Measurements from ENCODE around the gene AHCTF1.

Gene AHCTF1

DNA sequence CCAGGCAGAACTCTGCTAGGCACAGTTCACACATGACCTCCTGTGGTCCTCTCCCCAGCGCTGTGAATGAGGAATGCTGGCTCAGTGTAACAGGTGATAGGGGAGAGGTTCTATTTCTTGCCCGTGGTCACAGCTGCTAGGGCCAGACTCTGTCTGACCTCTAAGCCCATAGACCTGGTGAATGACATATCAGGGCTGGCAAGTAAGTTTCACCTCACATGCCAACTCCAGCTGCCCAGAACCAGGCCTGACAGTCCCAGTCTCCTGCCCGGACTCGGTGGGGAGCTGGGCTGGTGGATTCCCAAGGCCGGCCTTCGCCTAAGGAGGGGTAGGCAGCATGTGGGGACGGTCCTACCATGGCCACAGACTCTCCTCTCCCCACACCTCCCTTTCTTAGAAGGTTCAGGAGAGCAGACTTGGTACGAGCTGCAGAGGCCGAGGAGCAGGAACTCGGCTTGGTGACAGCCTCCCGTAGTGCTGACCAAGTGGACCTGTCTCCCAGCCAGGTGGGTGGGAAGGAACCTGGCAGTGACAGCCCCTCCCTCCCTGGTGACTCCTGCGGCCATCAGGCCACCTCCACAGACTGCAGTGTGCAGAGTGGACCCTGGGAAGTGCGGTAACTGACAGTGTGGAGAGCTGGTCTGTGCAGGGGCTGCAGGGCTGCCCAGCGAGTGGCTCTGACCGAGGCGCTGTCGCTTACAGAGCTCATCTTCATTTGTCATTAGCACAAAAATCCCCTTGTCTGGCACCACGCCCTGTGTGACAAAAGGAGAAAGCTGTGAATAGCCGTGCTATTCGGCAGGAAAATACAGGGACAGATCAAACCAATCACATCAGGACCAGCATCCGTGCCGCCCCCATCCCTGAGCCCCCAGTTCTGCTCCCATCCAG lies 132.9 kb downstream of the AHCTF1 start:
- DNase-seq = no peak

DNA sequence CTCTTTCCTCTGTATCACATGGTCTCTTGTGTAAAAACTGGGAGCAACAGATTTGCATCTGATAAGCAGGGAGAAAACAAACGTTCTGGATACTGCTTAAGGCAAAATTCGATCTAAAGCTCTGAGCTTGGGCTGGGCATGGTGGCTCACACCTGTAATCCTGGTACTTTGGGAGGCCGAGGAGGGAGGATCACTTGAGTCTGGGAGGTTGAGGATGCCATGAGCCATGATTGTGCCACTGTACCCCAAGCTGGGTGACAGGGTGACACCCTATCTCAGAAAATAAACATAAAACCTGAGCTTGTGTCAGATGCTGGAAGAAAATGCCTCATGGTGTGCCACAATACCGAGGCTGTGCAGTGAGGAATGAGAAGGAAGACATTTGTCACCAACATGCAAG lies 133.6 kb downstream of the AHCTF1 start:
- no peak for DNase-seq

GRCh38 chr1:246797597-246797996 lies 134.2 kb downstream of the AHCTF1 start:
- no peak for DNase-seq

DNA sequence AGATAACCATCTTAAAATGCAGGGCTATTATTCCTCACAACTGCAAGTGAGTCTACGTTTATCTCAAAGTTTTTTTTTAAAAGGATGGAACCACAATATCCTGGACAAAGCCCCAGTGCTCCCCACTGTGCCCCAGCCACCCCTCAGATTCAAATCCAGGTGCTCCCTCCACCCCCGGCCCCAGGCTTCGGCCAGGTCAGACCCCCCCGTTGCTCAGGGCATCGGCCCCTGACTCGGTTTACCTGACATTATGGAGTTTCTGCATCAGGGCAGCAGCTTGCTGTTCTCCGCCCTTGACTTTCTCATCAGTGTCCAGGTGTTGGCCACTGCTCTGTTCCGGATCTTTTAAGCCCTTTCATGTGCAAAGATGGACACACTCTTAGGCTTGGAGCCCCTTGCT lies 134.6 kb downstream of the AHCTF1 start:
- DNase-seq = no peak

GRCh38 chr1:246795906-246796694 lies 135.6 kb downstream of the AHCTF1 start:
- DNase-seq = no peak

DNA sequence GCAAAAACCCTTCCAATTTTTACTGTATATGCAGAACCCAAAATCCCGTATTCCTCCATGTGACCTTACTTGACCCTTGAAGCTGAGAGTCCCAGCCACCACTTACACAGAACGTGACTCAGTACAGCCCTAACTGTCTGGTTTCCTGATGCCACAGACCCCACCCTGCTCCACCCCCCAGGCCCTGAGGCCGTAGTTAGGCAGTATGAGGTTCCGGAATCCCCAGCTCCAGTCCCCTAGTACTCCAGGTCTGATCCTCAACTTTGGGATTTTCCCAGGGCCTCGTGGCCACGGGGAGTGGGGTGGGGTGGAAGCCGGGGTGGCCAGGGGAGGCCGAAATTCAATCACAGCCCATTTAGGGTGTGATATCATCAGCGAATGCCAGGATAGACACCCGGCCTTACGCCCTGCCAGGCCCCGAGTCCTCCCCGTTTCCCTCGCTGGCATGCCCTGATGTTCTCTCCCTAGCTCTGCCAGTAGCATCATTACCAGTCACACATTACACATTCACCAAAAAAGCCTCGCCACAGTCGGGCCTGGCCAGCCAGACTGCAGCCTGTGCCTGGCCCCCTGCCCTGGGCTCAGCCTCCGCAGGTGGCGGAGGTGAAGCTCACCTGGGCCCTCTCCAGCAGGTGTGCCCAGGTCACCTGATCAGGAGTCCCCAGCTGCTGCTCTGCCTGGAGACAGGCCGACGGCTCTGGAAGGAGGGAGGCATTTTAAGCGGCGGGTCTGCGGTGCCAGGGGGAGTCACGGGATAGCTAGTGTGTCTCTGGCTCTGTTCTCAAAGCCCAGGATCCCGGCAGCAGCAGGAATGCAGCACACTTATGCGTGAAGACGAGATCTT lies 136.7 kb downstream of the AHCTF1 start:
- DNase-seq = no peak

- no peak for DNase-seq
Measured at GRCh38 chr1:246794048-246794827, 137.5 kb downstream of the AHCTF1 start.

DNA sequence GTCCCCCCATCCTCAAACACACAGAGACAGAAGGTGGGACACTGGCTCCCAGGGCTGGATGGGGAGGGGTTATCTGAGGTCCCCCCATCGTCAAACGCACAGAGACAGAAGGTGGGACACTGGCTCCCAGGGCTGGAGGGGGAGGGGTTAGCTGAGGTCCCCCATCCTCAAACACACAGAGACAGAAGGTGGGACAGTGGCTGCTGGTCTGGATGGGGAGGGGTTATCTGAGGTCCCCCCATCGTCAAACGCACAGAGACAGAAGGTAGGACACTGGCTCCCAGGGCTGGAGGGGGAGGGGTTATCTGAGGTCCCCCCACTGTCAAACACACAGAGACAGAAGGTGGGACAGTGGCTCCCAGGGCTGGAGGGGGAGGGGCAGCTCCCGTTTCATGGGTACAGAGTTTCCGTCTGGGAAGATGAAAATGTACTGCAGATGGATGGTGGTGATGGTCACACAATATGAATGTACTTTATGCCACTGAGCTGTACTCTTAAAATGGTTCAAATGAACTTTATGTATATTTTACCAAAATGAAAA lies 138.3 kb downstream of the AHCTF1 start:
- DNase-seq = no peak

- DNase-seq = no peak
Measured at GRCh38 chr1:246792603-246793002, 139.1 kb downstream of the AHCTF1 start.

GRCh38 chr1:246791303-246791918 lies 140.3 kb downstream of the AHCTF1 start:
- no peak for DNase-seq

DNA sequence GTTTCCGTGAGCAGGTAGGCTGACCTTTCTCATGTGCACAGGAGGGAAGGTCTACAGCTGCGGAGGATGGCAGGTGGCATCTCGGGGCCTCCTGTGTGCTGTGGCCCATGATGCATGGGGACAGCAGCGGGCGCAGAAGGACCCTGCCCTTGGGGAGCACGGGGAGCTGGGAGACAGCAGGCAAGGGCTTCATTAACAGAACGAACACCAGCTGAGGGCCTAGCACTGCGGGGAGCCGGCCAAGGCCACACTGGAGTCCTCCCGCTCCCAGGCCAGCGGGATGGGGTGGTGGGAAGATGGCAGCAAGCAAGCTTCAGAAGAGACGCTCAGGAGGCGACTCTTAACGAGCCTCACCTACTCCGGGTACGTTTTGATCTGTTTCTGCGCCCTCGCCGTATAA lies 140.9 kb downstream of the AHCTF1 start:
- no peak for DNase-seq

DNA sequence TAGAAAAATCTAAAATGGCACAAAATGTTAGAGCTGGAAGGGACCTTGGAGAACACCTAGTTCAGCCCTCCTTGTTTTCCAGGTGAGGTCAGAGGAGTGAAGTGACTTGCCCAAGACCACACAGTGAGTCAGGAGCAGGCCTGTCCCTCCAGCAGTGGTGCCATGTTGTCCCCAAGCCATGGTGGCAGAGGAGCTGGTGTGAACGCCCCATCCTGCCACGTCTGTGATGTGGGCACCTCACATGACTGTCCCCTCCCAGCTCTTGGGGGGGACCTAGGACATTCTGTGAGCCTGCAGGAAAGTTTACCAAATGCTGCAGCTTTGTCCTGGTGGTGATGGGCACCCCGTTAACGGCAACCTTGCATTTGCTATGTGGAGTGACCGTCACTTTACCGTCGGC lies 141.4 kb downstream of the AHCTF1 start:
- DNase-seq = no peak

GRCh38 chr1:246789454-246790339 lies 142.1 kb downstream of the AHCTF1 start:
- DNase-seq = no peak
